Fibroblast of the aortic adventitia (primary cell): ENCODE results near the gene FRMD4A. TPM values are rescaled to one million over a fixed set of nuclear protein-coding genes. Genes with fewer than 3 reads are reported as not detected.

Source experiments
- DNase-seq: peaks from one replicate; pipeline ENCODE4 v3.0.0-alpha.2; 2010; ENCODE audit warnings: low read depth
- H3K4me3 ChIP-seq: 2 replicates; pipeline ENCODE4 v1.5.1; 2011; ENCODE audit warnings: low read depth, mild to moderate bottlenecking, control low read depth, low read length, moderate library complexity
- total RNA-seq: library from RNA; depleted of rRNA; stranded (reverse); fragments of >200 nt; gene quantifications from 2 replicates; pipeline ENCODE4 v1.2.3, GENCODE V29; 2012; ENCODE audit warnings: low replicate concordance
- TF ChIP-seq, protein P1 (sequence below): IDR thresholded peaks from 2 replicates; pipeline ENCODE4 v1.5.1; 2011; ENCODE audit warnings: mild to moderate bottlenecking, low read length, control low read depth, inconsistent platforms; ENCODE audit not compliant: insufficient read depth

FRMD4A gene
- total RNA-seq, 1 donor = 42.4 TPM

DNA sequence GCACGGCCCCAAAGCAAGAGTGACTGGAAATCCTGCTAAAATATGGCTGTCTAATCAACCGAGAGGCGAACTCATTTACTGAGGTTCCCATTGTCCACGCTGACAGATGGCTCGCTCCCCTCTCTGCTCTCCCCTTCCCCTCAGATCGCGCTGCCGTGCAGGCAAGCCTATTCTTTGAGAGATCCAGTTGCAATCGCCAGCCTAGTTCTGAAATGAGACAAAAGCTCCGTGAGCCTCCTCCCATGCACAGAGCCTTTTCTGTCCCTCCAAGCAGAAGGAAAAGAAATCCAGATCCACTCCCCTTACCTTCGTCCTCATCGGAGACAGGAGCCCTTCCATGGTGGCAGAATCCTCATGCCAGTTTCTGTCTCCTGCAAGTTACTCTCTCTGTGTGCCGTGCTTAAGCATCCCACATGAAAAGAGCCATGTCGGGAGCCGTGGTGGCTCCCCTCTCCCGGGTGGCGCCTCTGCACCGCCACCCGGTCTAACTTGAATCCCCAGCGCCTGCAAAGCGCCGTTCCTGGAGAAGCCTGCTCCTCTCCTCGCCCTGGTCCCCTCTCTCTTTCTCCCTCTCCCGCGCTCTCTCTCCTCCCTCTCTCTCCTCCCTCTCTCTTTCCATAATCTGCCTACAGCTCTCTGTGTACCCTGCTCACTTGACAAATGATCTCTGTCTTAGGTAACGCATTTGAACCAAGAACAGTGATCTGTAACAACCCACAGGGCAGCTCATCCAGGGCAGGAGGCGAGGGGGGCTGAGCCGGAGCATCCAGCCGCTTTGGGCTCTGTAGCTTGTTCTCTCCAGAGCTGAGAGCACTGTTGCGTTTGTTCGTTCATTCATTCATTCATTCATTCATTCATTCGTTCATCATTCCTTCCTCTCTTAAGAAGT lies 156.8 kb downstream of the FRMD4A start:
- DNase-seq = peak; percentile 0
- H3K4me3 ChIP-seq = peak overlapping the region; percentile 63
- TF ChIP-seq, protein P1, sequence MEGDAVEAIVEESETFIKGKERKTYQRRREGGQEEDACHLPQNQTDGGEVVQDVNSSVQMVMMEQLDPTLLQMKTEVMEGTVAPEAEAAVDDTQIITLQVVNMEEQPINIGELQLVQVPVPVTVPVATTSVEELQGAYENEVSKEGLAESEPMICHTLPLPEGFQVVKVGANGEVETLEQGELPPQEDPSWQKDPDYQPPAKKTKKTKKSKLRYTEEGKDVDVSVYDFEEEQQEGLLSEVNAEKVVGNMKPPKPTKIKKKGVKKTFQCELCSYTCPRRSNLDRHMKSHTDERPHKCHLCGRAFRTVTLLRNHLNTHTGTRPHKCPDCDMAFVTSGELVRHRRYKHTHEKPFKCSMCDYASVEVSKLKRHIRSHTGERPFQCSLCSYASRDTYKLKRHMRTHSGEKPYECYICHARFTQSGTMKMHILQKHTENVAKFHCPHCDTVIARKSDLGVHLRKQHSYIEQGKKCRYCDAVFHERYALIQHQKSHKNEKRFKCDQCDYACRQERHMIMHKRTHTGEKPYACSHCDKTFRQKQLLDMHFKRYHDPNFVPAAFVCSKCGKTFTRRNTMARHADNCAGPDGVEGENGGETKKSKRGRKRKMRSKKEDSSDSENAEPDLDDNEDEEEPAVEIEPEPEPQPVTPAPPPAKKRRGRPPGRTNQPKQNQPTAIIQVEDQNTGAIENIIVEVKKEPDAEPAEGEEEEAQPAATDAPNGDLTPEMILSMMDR = no peak

DNA sequence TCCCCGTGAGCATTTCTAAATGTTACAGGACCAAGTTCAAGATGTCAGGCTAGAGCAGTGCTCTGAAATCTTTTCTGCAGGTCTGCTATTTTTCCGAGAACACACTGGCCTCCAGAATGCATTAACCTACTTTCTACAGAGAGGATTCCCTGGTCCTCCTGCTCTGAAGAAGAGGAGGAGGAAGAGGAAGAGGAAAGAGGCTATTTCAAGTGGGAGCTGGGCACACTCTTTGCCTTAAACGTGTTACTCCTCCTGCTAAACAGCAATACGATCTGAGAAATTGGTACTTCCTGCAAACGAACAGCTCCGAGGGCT lies 157.4 kb downstream of the FRMD4A start:
- peak; percentile 29 for DNase-seq
- TF ChIP-seq, protein P1 = no peak
- H3K4me3 ChIP-seq = peak overlapping the region; percentile 63

DNA sequence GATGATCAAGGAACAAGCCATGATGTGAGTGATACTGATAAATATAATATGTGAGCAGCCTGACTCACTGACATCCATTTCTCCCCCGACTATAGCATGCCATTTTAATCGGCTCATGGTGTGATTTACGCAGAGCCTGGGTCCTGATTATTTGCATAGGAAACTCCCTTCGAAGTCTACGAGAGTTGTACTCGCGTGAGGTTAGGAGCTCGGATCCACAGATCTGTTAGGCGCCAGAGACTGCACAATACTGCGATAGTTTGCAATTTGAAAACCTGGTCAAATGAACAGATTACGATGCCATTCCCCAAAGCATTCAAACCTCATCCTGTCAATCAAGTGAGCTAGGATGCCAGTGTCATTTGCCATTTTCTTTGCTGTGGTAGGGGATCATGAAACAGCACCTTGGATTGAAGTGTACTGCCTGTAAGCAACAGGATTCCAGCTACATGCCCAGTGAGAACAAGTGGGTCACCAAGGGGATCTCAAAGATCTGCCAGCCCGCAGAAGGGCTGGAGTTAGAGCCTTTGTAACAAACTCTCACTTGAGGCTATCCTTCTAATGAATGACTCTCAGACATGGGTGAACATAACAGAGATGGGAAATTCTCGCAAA lies 158.3 kb downstream of the FRMD4A start:
- TF ChIP-seq, protein P1 = no peak
- DNase-seq = no peak
- no peak overlapping the region for H3K4me3 ChIP-seq

DNA sequence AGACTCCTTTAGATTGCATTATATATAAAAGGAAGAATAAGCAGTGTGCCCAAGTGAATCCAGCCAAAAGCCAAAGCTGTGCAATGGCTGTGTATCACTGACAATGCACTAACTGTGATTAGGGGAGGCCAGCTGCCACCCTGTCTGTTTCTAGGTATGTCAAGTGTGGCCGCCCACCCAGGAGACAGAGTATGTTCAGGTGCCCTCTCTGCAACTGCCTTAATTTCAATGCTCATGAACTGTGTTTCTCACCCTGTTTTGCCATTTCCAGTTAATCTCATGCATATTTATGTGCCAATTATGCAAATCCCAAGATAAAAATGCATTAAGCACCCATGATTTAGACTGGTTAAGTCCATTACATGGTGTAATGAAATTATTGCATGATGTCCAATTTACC lies 159.4 kb downstream of the FRMD4A start:
- no peak for DNase-seq
- TF ChIP-seq, protein P1 = no peak
- no peak overlapping the region for H3K4me3 ChIP-seq

DNA sequence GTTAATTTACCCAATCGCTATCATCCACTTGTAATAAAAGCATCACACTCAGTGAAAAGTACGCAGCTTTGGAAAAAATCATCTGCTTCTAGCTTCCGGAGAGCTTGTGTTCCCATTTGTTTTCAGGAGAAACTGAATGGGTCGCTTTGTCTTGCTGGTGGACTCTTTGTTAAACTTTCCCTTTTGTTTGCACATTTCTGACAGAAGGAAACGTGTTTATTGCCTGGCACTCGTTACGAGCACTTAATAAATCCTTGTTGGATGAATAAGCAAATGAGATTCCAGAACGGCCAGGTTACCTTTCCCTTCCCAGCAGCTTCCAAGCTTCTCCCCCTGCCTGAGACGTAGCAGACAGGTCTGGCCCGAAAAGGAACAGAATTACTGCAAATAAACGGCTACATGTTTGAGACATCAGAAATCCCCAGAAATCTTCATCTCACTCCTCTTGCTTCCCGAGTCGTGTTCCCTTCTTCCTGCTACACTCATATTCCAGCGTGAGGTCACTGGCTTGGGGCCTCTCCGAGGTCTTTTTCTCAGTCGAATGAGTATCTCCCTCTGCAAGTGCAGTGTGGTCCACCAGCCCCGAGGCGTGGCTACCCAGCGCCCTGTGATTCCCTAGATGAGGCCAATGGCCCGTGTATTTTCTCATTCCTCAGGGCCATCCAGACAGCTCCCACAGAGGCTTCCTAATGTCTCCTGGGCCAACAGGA lies 167.2 kb downstream of the FRMD4A start:
- DNase-seq = no peak
- TF ChIP-seq, protein P1 = no peak
- no peak overlapping the region for H3K4me3 ChIP-seq

DNA sequence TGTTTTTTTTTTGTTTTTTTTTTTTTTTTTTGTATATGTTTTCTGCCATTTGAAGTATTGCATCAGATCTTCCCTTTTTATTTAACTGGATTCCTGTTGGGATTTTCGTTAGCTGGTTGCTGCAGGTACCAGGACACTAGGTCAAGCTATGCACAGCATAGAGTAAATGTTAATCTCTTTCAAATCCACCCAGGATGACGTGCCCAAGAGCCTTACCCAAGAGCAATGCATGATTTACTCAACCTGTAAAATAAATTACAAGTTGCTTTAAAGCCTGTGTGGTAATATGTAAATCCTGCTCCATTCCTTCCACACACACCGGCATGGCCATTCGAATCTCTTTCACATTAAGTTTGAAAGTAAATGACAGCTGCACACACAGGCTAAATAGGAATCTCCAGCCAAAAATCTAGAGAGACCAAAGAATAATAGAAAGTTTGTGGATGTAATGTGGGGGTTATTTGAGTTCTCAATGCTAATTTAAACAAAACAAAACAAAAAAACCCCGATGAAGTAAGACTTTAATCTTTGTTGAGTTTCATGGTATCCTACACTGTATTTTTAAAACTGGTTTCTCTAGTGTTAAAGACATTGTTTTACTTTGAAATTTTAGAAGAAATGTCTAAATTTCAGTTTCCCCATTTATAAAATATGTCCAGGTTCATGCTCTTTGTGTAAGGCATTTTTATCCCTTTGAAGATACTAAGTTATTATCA lies 167.9 kb downstream of the FRMD4A start:
- H3K4me3 ChIP-seq = no peak overlapping the region
- no peak for DNase-seq
- TF ChIP-seq, protein P1 = no peak
